OCI-LY1 (cell line): ENCODE data around the gene MOB3A.

Source experiments
- H2AFZ ChIP-seq: fragments of 200-600 bp; sonication (generic), shearing (Covaris generic); 2 replicates; pipeline ENCODE4 v1.6.0; 2014; ENCODE audit warnings: antibody characterized with exemption, mild to moderate bottlenecking, low read length
- H3F3A ChIP-seq: fragments of 200-600 bp; sonication (generic), shearing (Covaris generic); 2 replicates; pipeline ENCODE4 v1.6.0; 2014; ENCODE audit warnings: mild to moderate bottlenecking, antibody characterized with exemption, low read length, moderate library complexity; ENCODE audit not compliant: insufficient read depth
- H3K27ac ChIP-seq: fragments of 200-600 bp; sonication (generic); 2 replicates; pipeline ENCODE4 v1.5.1; 2014; ENCODE audit warnings: low read length, mixed run types, mild to moderate bottlenecking, low read depth; ENCODE audit not compliant: poor library complexity, severe bottlenecking
- H3K27me3 ChIP-seq: fragments of 200-600 bp; sonication (generic); 2 replicates; pipeline ENCODE4 v1.6.0; 2014; ENCODE audit warnings: antibody characterized with exemption, mild to moderate bottlenecking, low read length, moderate library complexity; ENCODE audit not compliant: insufficient read depth
- H3K36me3 ChIP-seq: fragments of 200-600 bp; sonication (generic); 2 replicates; pipeline ENCODE4 v1.6.1; 2014; ENCODE audit warnings: mild to moderate bottlenecking, antibody characterized with exemption, low read length, moderate library complexity, mixed read lengths; ENCODE audit not compliant: insufficient read depth
- H3K4me1 ChIP-seq: fragments of 200-600 bp; sonication (generic); 2 replicates; pipeline ENCODE4 v1.5.1; 2014; ENCODE audit warnings: mild to moderate bottlenecking, low read length, moderate library complexity; ENCODE audit not compliant: insufficient read depth, severe bottlenecking
- H3K4me2 ChIP-seq: fragments of 200-600 bp; sonication (generic), shearing (Covaris generic); 2 replicates; pipeline ENCODE4 v1.6.1; 2014; ENCODE audit warnings: low read length
- H3K4me3 ChIP-seq: fragments of 200-600 bp; sonication (generic); 2 replicates; pipeline ENCODE4 v1.5.1; 2014; ENCODE audit warnings: low read length, low read depth, mild to moderate bottlenecking, mixed read lengths; ENCODE audit not compliant: poor library complexity, severe bottlenecking
- H3K79me2 ChIP-seq: fragments of 200-600 bp; shearing (Covaris generic); 2 replicates; pipeline ENCODE4 v1.6.1; 2016; ENCODE audit warnings: mixed run types, low read length, mixed read lengths; ENCODE audit not compliant: insufficient read depth
- H3K9ac ChIP-seq: fragments of 200-600 bp; sonication (generic), shearing (Covaris generic); 2 replicates; pipeline ENCODE4 v1.6.1; 2014; ENCODE audit warnings: mild to moderate bottlenecking, low read length, mixed read lengths
- H3K9me2 ChIP-seq: fragments of 200-600 bp; sonication (generic), shearing (Covaris generic); 2 replicates; pipeline ENCODE4 v1.6.1; 2014; ENCODE audit warnings: low read depth, mild to moderate bottlenecking, low read length, mixed read lengths
- H3K9me3 ChIP-seq: fragments of 200-600 bp; shearing (Covaris generic); 2 replicates; pipeline ENCODE4 v1.6.1; 2014; ENCODE audit warnings: low read length, mixed read lengths
- H4K20me1 ChIP-seq: fragments of 200-600 bp; sonication (generic), shearing (Covaris generic); 2 replicates; pipeline ENCODE4 v1.6.0; 2016; ENCODE audit warnings: mild to moderate bottlenecking, low read length; ENCODE audit not compliant: insufficient read depth
- CTCF ChIP-seq: fragments of 200-600 bp; sonication (generic), shearing (Covaris generic); IDR thresholded peaks from 2 replicates; pipeline ENCODE4 v1.5.1; 2017; ENCODE audit warnings: mild to moderate bottlenecking, antibody characterized with exemption, low read length, moderate library complexity, mixed read lengths
- EZH2 ChIP-seq: fragments of 200-600 bp; sonication (generic), shearing (Covaris generic); IDR thresholded peaks from 2 replicates; pipeline ENCODE4 v1.8.0; 2017; ENCODE audit warnings: borderline replicate concordance, mixed run types, mild to moderate bottlenecking, antibody characterized with exemption, low read length, moderate library complexity, mixed read lengths

The MOB3A gene

GRCh38 chr19:2077833-2078619 is 18.1 kb downstream of the MOB3A start:
- H3K9ac ChIP-seq, result no peak overlapping the region
- H2AFZ ChIP-seq, result no peak overlapping the region
- no peaks in the 10 kb centered on the region for H3F3A ChIP-seq
- H3K27me3 ChIP-seq, result no peaks in the 10 kb centered on the region
- H3K9me3 ChIP-seq, result no peaks in the 10 kb centered on the region
- H3K36me3 ChIP-seq, result peaks cover 58% of the 10 kb centered on the region
- no peak overlapping the region for H3K4me2 ChIP-seq
- H3K9me2 ChIP-seq, result no peaks in the 10 kb centered on the region
- H3K79me2 ChIP-seq, result peaks cover 5% of the 10 kb centered on the region; the same call in 1 of the 2 replicates
- no peaks in the 10 kb centered on the region for H4K20me1 ChIP-seq
- no peak overlapping the region for H3K4me3 ChIP-seq
- H3K4me1 ChIP-seq, result peaks cover 77% of the 10 kb centered on the region
- peak overlapping the region; percentile 87 for H3K27ac ChIP-seq
- no peak for TF ChIP-seq CTCF
- TF ChIP-seq EZH2, result no peak

GRCh38 chr19:2077398-2077797 is 18.7 kb downstream of the MOB3A start:
- H3K4me1 ChIP-seq, result peaks cover 70% of the 10 kb centered on the region
- H4K20me1 ChIP-seq, result no peaks in the 10 kb centered on the region
- H3K27ac ChIP-seq, result peak overlapping the region; percentile 87
- H3K36me3 ChIP-seq, result peaks cover 64% of the 10 kb centered on the region
- no peaks in the 10 kb centered on the region for H3F3A ChIP-seq
- H3K79me2 ChIP-seq, result peaks cover under 1% of the 10 kb centered on the region; the same call in 1 of the 2 replicates
- H3K27me3 ChIP-seq, result no peaks in the 10 kb centered on the region
- TF ChIP-seq CTCF (no peak), EZH2 (no peak)
- H3K9ac ChIP-seq, result no peak overlapping the region; the same call in 1 of the 2 replicates
- no peaks in the 10 kb centered on the region for H3K9me3 ChIP-seq
- H3K4me2 ChIP-seq, result no peak overlapping the region
- H3K4me3 ChIP-seq, result no peak overlapping the region
- no peak overlapping the region for H2AFZ ChIP-seq
- H3K9me2 ChIP-seq, result no peaks in the 10 kb centered on the region

- Histone ChIP-seq H3K4me1 (peaks cover 62% of the 10 kb centered on the region), H2AFZ (no peak overlapping the region), H3K36me3 (peaks cover 69% of the 10 kb centered on the region), H3K9ac (no peak overlapping the region; the same call in 1 of the 2 replicates), H3K4me2 (peak overlapping the region; percentile 29; the same call in 1 of the 2 replicates), H4K20me1 (no peaks in the 10 kb centered on the region), H3F3A (no peaks in the 10 kb centered on the region), H3K9me3 (no peaks in the 10 kb centered on the region), H3K27me3 (no peaks in the 10 kb centered on the region), H3K9me2 (no peaks in the 10 kb centered on the region), H3K4me3 (no peak overlapping the region), H3K27ac (peak overlapping the region; percentile 87), H3K79me2 (no peaks in the 10 kb centered on the region)
- TF ChIP-seq CTCF (no peak), EZH2 (no peak)
Measured at GRCh38 chr19:2076526-2076944, 19.6 kb downstream of the MOB3A start.
